BLaER1 treated with 17β-estradiol and CSF1 and Interleukin-3, amounts not matched to agents 10 nM and 100 nM (cell line): ENCODE measurements around the gene LRIT3.
A peak's percentile ranks its signal among the peaks of the same experiment; 100 is the strongest.

Experiments used
- H3K27ac ChIP-seq, 11 experiments: shearing (Covaris generic); formaldehyde crosslinking; 2 replicates each; pipeline ENCODE4 v1.8.1; 2022
- H3K27me3 ChIP-seq, 11 experiments: shearing (Covaris generic); formaldehyde crosslinking; 2 replicates each; pipeline ENCODE4 v1.8.1; 2022
- H3K36me3 ChIP-seq, 11 experiments: shearing (Covaris generic); formaldehyde crosslinking; 2 replicates each; pipeline ENCODE4 v1.8.1; 2022
- H3K4me1 ChIP-seq, 10 experiments: shearing (Covaris generic); formaldehyde crosslinking; 2 replicates each; pipeline ENCODE4 v1.8.1; 2022
- H3K4me2 ChIP-seq, 11 experiments: shearing (Covaris generic); formaldehyde crosslinking; 2 replicates each; pipeline ENCODE4 v1.8.1; 2022
- H3K4me3 ChIP-seq, 10 experiments: shearing (Covaris generic); formaldehyde crosslinking; 2 replicates each; pipeline ENCODE4 v1.8.1; 2022
- H3K9ac ChIP-seq, 11 experiments: shearing (Covaris generic); formaldehyde crosslinking; 2 replicates each; pipeline ENCODE4 v1.8.1; 2022
- H3K9me3 ChIP-seq, 11 experiments: shearing (Covaris generic); formaldehyde crosslinking; replicated peaks in 1 of 11; 2 replicates each; pipeline ENCODE4 v1.8.1; 2022
- H4K20me1 ChIP-seq, 11 experiments: shearing (Covaris generic); formaldehyde crosslinking; 2 replicates each; pipeline ENCODE4 v1.8.1; 2022
- Cebpa-rat ChIP-seq, 11 experiments: shearing (Covaris generic); IDR thresholded peaks; 2 replicates each; pipeline ENCODE4 v1.8.1; 2022

LRIT3 gene

DNA sequence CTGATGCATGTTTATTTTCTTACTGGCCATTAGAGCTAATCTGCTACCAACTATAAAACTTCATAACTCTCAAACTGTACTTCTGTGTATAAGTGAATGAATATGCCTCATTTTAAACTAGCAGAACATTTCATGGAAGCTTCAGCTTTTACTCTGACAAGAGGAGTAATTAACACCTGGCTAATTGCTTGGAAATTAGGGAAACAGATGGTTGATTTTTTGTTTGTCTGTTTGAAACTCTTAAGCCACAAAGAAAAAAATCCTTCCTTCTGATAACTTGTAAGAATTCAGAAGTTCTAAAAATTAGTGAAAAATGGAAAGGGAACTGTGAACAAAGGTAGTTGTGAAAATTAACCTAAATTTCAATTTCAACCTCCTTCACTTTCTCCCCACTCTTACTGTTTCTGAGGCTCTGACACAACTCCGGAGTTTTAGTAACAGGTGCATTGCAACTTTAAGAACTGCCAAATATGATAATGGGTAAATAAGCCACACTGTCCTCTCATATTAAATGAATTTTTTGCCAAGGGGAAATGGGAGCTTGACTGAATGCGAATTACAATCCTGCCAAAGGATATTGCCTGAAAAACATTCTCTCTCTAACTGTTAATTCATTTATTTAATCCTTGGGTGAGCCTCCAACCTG is 65.8 kb downstream of the LRIT3 start:
- H3K9ac ChIP-seq: no peak overlapping the region
- H3K27ac ChIP-seq: peak overlapping the region in 1 of 11 experiments; percentile 54; a peak in 1 of 22 replicates
- no peaks in the 10 kb centered on the region for H3K36me3 ChIP-seq
- no peaks in the 10 kb centered on the region for H4K20me1 ChIP-seq
- no peak overlapping the region for H3K4me3 ChIP-seq
- H3K9me3 ChIP-seq: no peaks in the 10 kb centered on the region
- TF ChIP-seq Cebpa-rat (IDR thresholded peaks at IDR 0.05): no peak
- peak overlapping the region in 3 of 11 experiments; percentile 66 to 75 (median 71); a peak in 5 of 22 replicates for H3K4me2 ChIP-seq
- peaks cover 8 to 18% (median 12%) of the 10 kb centered on the region in 10 experiments for H3K4me1 ChIP-seq
- H3K27me3 ChIP-seq: no peaks in the 10 kb centered on the region

DNA sequence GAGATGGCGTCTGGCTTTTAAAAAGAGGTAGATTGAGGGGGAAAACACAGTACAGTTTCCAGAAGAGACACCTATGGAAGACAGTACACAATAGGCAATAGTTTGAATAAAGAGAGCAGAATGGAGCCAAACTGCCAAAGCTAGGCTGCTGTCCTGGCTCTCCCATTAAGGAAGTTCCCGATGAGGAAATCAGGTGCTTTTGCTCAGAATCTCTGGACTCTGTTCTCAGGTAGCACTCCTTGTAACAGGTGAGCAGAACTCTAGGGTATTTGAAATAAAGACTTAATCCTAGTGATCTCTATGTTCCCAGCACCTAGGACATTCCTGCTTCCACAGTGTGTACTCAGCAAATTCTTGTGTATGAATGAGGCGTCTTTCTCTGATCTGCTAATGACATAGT is 66.4 kb downstream of the LRIT3 start:
- Histone ChIP-seq H3K27me3 (no peaks in the 10 kb centered on the region), H3K36me3 (no peaks in the 10 kb centered on the region), H3K4me1 (peaks cover 8 to 18% (median 12%) of the 10 kb centered on the region in 10 experiments), H3K9ac (no peak overlapping the region), H3K9me3 (no peaks in the 10 kb centered on the region), H3K27ac (no peak overlapping the region), H3K4me3 (no peak overlapping the region), H3K4me2 (no peak overlapping the region), H4K20me1 (no peaks in the 10 kb centered on the region)
- no peak for TF ChIP-seq Cebpa-rat (IDR thresholded peaks at IDR 0.05)

DNA sequence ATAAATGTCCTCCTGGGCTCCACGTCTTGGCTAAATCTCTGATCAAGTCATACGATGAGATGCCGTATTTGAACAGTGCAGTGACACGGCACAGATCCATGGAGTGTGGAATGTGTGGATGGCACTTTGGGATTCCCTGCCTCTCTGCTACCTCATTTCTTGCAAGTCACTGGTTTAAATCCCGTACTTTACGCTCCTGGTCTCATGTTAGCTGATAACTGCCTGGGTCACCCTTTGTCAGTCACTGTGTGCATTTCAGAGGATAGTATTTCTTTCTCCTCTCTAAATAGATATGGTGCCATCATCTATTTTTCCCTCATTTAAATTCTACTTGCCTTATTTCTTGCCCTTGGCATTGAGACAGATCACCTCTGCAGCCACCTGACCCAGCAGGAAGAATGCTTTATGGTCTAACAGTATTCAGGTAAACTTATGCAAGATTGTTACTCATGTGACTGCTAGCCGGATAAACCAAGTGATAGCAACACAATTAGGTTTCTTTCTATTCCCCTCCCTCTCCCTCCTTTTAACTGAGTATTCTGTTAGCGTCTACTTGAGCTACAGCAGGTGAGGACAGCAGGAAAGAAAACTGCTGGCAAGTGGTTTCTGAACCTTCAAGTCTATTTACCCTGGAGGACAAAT is 67.6 kb downstream of the LRIT3 start:
- no peak for TF ChIP-seq Cebpa-rat (IDR thresholded peaks at IDR 0.05)
- Histone ChIP-seq H3K36me3 (no peaks in the 10 kb centered on the region), H3K4me1 (peaks cover 8 to 18% (median 12%) of the 10 kb centered on the region in 10 experiments), H3K27me3 (no peaks in the 10 kb centered on the region), H3K4me2 (no peak overlapping the region), H3K4me3 (no peak overlapping the region), H3K9me3 (no peaks in the 10 kb centered on the region), H3K9ac (no peak overlapping the region), H3K27ac (no peak overlapping the region), H4K20me1 (no peaks in the 10 kb centered on the region)

DNA sequence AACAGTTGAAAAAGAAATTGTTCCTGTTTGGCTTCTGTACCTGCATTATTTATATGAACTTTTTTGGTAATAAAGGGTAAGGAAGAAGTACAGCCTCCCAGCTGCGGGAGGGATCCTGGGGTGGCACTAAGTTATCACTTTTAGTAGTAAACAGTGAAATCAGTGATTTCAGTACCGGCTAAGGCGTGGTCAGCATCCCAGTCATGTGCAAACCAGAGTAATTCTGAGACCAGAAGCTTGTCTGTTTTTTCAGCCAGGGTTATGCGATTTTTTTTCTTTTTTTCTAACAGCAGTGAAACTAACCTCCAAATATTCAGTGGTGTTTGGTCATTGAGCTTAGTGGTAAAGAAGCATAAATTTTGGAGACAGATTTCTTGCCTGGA is 68.1 kb downstream of the LRIT3 start:
- H3K9me3 ChIP-seq: no peaks in the 10 kb centered on the region
- H3K4me2 ChIP-seq: no peak overlapping the region
- H3K4me1 ChIP-seq: peaks cover 8 to 18% (median 12%) of the 10 kb centered on the region in 10 experiments
- no peaks in the 10 kb centered on the region for H3K36me3 ChIP-seq
- H3K4me3 ChIP-seq: no peak overlapping the region
- H4K20me1 ChIP-seq: no peaks in the 10 kb centered on the region
- TF ChIP-seq Cebpa-rat (IDR thresholded peaks at IDR 0.05): no peak
- H3K9ac ChIP-seq: no peak overlapping the region
- no peak overlapping the region for H3K27ac ChIP-seq
- H3K27me3 ChIP-seq: no peaks in the 10 kb centered on the region

DNA sequence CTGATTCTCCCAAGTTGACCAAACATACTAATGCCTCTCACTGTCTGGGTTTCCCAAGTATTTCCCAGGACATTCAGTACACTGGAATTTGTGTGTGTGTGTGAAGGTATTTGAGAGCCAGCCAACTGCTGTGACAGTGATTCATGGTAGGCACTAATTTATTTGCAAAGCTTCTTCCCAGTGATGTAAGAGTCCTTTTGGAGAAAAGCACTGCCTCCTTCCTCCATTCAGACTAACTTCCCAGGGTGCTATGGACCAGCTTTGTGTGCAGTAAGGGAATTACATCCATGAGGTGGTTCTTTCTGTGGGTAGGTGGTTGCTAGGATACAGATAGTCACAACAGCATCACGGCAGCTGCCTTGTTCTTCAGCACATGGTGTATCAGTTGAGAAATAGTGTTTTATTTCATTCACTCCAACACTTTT is 73.5 kb downstream of the LRIT3 start:
- TF ChIP-seq Cebpa-rat (IDR thresholded peaks at IDR 0.05): no peak
- Histone ChIP-seq H3K9ac (no peak overlapping the region), H3K27me3 (no peaks in the 10 kb centered on the region), H3K9me3 (no peaks in the 10 kb centered on the region), H3K36me3 (no peaks in the 10 kb centered on the region), H4K20me1 (no peaks in the 10 kb centered on the region), H3K4me3 (no peak overlapping the region), H3K4me2 (no peak overlapping the region), H3K4me1 (peaks cover 8 to 15% (median 12%) of the 10 kb centered on the region in 10 experiments), H3K27ac (no peak overlapping the region)
